Skeletal muscle satellite cell (primary cell): ENCODE measurements around the gene DMGDH.

Source experiments
- H3K27me3 ChIP-seq: 2 replicates; pipeline ENCODE4 v1.7.0; 2013; ENCODE audit warnings: low read length; ENCODE audit not compliant: control insufficient read depth, insufficient read depth
- H3K36me3 ChIP-seq: 2 replicates; pipeline ENCODE4 v1.7.0; 2013; ENCODE audit warnings: mild to moderate bottlenecking, control low read depth, low read length; ENCODE audit not compliant: insufficient read depth
- H3K4me1 ChIP-seq: 2 replicates; pipeline ENCODE4 v1.7.0; 2013; ENCODE audit warnings: low read length; ENCODE audit not compliant: control insufficient read depth, insufficient read depth
- H3K4me2 ChIP-seq: 2 replicates; pipeline ENCODE4 v1.7.0; 2013; ENCODE audit warnings: mild to moderate bottlenecking, low read length
- H3K4me3 ChIP-seq: 2 replicates; pipeline ENCODE4 v1.7.0; 2013; ENCODE audit warnings: low read length
- H3K9ac ChIP-seq: 2 replicates; pipeline ENCODE4 v1.7.0; 2013; ENCODE audit warnings: mild to moderate bottlenecking, low read depth, low read length, moderate library complexity
- H3K9me3 ChIP-seq: replicated peaks from 2 replicates; pipeline ENCODE4 v1.7.0; 2013; ENCODE audit warnings: mild to moderate bottlenecking, control low read depth, low read length

The DMGDH gene

DNA sequence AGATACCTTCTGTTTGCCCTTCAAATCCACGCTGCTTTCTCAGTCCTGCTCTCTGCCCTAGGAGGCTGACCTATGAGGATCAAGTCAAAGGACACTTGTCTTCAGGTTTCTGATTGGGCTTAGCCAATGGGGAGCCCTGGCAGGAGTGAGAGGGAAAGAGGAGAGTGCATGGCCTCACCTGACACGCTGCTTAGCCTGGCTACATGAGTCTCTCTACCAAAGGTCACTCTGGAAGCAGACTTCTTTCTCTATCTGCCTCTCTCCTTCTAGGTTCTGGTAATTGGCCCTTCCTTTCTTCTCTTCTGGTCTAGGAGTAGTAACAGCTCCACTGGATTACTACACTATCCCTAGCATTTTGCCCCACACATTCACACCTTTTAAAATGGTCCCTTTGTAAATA is 97.5 kb downstream of the DMGDH start:
- H3K4me2 ChIP-seq: no peak overlapping the region
- no peaks in the 10 kb centered on the region for H3K36me3 ChIP-seq
- H3K9me3 ChIP-seq: no peaks in the 10 kb centered on the region
- H3K27me3 ChIP-seq: no peaks in the 10 kb centered on the region
- H3K4me1 ChIP-seq: no peaks in the 10 kb centered on the region
- no peak overlapping the region for H3K4me3 ChIP-seq
- H3K9ac ChIP-seq: no peak overlapping the region

DNA sequence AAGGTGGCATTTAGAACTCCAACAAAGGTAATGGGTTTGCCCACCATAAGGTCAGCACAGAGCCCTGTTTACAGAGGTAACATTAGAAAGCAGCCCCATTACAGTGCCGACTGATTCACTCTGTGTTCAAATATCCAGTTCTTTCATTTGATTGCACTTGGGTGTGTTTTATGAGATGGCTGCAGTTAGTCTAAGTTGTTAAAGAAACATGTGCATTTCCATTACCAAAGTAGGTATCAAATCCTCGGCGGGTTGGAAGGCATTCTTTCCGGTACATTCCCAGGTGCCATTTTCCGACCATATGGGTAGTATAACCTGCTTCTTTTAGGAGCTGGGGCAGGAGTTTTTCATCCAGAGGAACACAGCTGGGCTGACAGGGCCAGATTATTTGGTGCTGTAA is 100.7 kb downstream of the DMGDH start:
- Histone ChIP-seq H3K36me3 (no peaks in the 10 kb centered on the region), H3K9me3 (no peaks in the 10 kb centered on the region), H3K9ac (no peak overlapping the region), H3K4me1 (no peaks in the 10 kb centered on the region), H3K4me3 (no peak overlapping the region), H3K4me2 (no peak overlapping the region), H3K27me3 (no peaks in the 10 kb centered on the region)

DNA sequence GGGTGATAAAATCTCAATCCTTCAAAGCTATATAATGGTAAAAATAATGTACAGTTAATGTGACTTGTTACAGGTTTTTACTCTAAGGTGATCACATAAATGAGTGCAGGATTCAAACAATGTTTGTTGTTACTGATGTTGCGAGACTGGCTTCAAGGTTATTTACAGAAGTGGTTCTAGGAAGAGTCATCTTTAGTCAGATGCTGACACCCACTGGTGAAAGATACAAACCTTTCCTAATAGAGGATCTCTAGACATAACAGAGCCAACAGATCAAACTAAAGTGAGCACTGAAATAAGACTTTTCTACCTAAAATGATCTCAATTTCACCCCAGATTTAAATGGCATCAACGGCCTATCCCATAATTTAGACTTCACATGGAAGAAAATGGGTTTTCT is 104.6 kb downstream of the DMGDH start:
- Histone ChIP-seq H3K4me1 (no peaks in the 10 kb centered on the region), H3K9ac (no peak overlapping the region), H3K36me3 (no peaks in the 10 kb centered on the region), H3K9me3 (no peaks in the 10 kb centered on the region), H3K4me2 (no peak overlapping the region), H3K27me3 (no peaks in the 10 kb centered on the region), H3K4me3 (no peak overlapping the region)

DNA sequence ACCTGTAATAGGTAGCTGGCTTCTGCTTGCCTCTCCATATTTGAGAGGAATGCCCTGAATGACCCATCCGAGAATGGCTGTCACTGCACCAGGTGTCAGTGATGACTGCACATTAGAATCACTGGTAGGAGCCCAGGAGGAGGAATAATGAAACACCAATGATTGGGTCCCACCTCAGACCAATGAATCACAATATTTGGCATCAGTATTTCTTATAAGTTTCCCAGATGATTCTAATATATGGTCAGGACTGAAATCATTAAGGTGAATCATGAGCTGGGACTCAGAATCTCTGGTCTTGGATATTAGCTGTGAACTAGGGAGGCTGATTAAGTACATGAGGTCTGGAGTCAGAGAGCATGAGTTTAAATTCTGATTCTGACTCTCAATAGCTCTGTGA is 107.7 kb downstream of the DMGDH start:
- no peak overlapping the region for H3K4me2 ChIP-seq
- no peaks in the 10 kb centered on the region for H3K4me1 ChIP-seq
- H3K9me3 ChIP-seq: no peaks in the 10 kb centered on the region
- no peak overlapping the region for H3K9ac ChIP-seq
- H3K27me3 ChIP-seq: no peaks in the 10 kb centered on the region
- H3K36me3 ChIP-seq: no peaks in the 10 kb centered on the region
- no peak overlapping the region for H3K4me3 ChIP-seq

DNA sequence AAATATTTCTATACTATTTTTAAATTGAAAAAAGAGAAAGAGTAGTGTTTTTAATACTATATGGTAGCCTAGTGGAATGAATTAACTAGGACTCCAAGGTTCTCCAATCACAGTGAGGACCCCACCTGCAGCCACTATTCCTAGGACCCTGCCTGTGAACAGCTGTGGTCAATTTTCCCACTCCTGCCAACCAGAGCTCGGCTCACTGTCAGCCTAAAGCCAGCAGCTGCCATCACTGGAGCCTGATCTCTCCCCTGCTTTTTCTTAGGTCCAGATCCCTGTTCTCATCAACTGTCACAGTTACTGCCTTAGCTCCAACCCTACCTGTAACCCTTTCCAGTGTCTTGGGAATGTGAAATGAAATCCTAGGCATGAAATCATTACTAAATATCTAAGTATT is 109.7 kb downstream of the DMGDH start:
- H3K9me3 ChIP-seq: no peaks in the 10 kb centered on the region
- no peak overlapping the region for H3K4me2 ChIP-seq
- H3K4me3 ChIP-seq: no peak overlapping the region
- no peaks in the 10 kb centered on the region for H3K4me1 ChIP-seq
- H3K36me3 ChIP-seq: peaks cover 3% of the 10 kb centered on the region
- no peaks in the 10 kb centered on the region for H3K27me3 ChIP-seq
- no peak overlapping the region for H3K9ac ChIP-seq

DNA sequence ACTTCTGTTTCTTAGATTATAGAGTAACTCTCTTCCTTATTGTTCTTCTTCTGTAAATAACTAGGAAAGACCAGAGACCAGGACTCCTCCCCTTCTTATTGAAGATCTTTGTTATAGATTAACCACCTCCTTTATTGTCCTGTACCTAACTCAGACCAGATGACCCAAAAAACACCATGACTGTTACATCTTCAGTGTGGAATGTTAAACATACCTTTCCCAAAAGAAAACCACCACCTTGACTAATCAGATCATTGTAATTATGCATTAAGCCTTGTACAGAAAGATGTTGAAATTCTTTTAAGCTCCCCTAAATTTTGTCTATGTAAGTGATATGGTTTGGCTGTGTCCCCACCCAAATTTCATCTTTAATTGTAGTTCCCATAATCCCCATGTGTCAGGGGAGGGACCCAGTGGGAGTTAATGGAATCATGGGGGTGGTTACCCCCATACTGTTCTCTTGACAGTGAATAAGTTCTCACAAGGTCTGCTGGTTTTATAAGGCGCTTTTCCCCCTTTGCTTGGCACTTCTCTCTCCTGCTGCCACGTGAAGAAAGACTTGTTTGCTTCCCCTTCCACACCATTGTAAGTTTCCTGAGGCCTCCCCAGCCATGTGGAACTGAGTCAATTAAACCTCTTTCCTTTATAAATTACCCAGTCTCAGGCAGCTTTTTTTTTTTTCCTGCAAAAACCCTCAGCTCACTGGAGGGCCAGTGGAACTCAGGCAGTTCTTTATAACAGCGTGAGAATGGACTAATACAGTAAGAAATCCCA is 110.6 kb downstream of the DMGDH start:
- peaks cover 4% of the 10 kb centered on the region for H3K36me3 ChIP-seq
- no peaks in the 10 kb centered on the region for H3K4me1 ChIP-seq
- no peak overlapping the region for H3K9ac ChIP-seq
- no peaks in the 10 kb centered on the region for H3K27me3 ChIP-seq
- H3K9me3 ChIP-seq: no peaks in the 10 kb centered on the region
- H3K4me3 ChIP-seq: no peak overlapping the region
- no peak overlapping the region for H3K4me2 ChIP-seq

DNA sequence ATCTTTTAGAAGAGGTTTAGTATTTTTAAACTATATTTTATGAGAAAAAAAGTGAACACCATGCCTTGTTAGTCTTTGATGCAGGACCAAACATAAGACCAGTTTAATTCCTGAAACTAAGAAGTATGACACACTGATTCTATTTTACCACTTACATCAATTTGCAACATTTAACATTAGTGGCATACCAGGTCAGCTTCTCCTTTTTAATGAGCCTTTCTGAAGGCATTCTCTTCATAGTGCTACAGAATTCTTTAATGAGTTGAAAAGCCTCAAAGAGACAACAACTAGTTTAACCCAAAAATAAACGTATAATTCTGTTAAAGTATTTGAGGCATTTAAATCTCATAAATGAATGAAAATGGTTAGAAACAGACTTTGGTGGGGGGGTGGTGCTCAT is 112.6 kb downstream of the DMGDH start:
- H3K36me3 ChIP-seq: peaks cover 4% of the 10 kb centered on the region
- no peaks in the 10 kb centered on the region for H3K9me3 ChIP-seq
- no peak overlapping the region for H3K4me3 ChIP-seq
- H3K4me1 ChIP-seq: peaks cover 6% of the 10 kb centered on the region
- H3K9ac ChIP-seq: no peak overlapping the region
- no peak overlapping the region for H3K4me2 ChIP-seq
- H3K27me3 ChIP-seq: no peaks in the 10 kb centered on the region

DNA sequence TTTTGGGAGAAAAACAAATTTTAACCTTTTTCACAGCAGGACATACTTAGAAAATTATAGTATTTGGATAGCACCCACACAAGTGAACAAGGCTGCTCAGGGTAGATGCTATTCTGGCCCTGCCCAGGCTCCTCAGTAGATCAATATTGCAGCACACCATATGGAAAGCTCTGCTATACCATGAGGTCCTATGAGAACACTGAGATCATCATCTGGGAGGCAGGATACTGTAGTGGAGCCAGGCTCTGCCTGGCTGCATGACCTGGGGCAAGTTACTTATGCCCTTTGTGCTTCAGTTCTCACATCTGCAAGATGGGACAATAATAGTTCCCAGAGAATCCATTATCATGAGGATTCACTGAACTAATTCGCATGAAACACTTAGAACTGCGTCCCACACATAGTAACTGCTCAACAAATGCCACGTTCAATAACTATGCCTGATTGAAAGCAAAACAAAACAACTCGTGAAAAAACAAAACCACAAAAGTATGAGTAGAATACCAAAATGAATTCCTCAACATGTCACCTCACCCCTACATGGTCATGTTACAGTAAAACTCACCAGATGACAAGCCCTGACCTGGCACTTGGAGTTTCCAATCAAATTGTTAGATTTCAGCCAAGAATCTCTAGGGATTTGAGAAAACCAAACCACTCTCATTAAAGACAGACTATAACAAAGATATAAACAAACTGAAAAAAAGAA is 116.2 kb downstream of the DMGDH start:
- Histone ChIP-seq H3K4me3 (no peak overlapping the region), H3K36me3 (peaks cover 4% of the 10 kb centered on the region), H3K27me3 (no peaks in the 10 kb centered on the region), H3K4me2 (no peak overlapping the region), H3K9ac (no peak overlapping the region), H3K9me3 (no peaks in the 10 kb centered on the region), H3K4me1 (peaks cover 6% of the 10 kb centered on the region)
